ENCODE measurements around the gene GOLIM4.
"Not testable (repeated sequence)": the region's sequence is repeated elsewhere in the genome, so short reads cannot be mapped to it uniquely, and the experiment has no call there.

The GOLIM4 gene

DNA sequence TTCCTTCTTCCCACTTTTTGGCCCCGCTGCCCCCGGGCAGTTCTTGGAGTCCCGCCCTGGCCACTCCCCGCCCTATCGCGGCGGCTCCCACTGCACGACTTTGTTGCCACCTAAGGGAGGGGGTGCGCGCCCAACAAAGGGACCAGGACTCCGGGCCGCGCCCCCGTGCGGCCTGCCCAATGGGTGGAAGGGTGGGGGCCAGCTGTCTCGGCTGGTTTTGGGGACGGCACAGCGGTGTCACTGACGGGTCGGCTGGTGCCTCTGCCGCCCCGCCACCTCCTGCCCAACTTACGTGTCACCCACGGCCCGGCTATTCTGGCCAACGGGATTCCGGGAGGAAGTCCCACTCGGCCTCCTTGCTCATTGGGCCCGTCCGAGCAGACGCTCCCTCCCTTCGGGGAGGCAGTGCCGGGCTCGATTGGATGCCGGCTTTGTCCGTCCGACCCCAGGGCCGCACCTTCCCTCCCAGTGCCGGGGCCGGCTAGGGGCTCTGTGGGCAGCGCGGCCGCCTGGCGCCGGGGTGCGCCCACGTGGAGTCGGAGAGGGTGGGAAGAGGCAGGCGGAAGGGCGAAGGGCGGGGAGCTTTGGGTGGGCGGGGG is at the start of gene GOLIM4:
TSS of gene GOLIM4 (minus strand) at position 314 of the 599 bp plus-strand sequence. CDS start 639 bp downstream, outside the sequence.
- intact Hi-C loops (cut with micrococcal nuclease), result loop anchor here (1.0 to 10.0 kb wide), 3 partner anchors 48 to 1669 kb away; partner anchors contain the start of genes ACTRT3 and TERC
- Mint-ChIP-seq H3K27me3 (no peaks in the 10 kb centered on the region), H3K4me1 (ENCODE audit: low read depth) (peaks cover 21% of the 10 kb centered on the region), H3K36me3 (ENCODE audit: low read depth) (peaks cover 19% of the 10 kb centered on the region), H3K27ac (peak within 1 kb of the TSS; percentile 98), H3K4me3 (peak within 1 kb of the TSS; percentile 92), H3K9me3 (no peaks in the 10 kb centered on the region)

- no peak overlapping the region for H3K27ac Mint-ChIP-seq
- no peaks in the 10 kb centered on the region for H3K27me3 Mint-ChIP-seq
- no peaks in the 10 kb centered on the region for H3K36me3 Mint-ChIP-seq (ENCODE audit: low read depth)
Observed at GRCh38 chr3:168141405-168141998, 45.8 kb upstream of the GOLIM4 start.

DNA sequence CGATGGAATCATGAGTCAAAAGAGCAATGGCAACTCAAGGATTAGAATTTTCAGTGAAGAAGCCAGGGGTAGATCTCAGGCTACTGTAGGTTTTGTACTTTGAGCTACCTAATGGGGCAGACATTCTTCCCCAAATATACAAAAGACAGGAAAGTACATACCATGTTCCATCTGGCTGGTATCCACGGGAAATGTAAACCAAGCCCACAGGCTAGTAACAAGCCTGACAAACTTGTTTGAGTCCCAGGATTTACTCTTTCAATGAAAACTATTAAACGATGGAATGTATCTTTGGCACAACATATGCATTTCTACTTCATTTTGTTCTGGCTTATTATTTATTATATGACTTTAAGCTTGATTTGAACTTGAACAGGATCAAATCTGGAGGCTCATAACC is 44.2 kb upstream of the GOLIM4 start:
- Mint-ChIP-seq H3K27ac (no peak overlapping the region), H3K4me3 (no peak overlapping the region), H3K4me1 (ENCODE audit: low read depth) (peaks cover 7% of the 10 kb centered on the region), H3K9me3 (peaks cover 11% of the 10 kb centered on the region), H3K36me3 (ENCODE audit: low read depth) (no peaks in the 10 kb centered on the region), H3K27me3 (no peaks in the 10 kb centered on the region)
- intact Hi-C loops (cut with micrococcal nuclease), result no loop called here

More at GRCh38 chr3:168141405-168141998, 45.8 kb upstream of the GOLIM4 start:
- Mint-ChIP-seq H3K4me3 (no peak overlapping the region), H3K4me1 (ENCODE audit: low read depth) (peaks cover 7% of the 10 kb centered on the region), H3K9me3 (peaks cover 11% of the 10 kb centered on the region)
- intact Hi-C loops (cut with micrococcal nuclease), result no loop called here

DNA sequence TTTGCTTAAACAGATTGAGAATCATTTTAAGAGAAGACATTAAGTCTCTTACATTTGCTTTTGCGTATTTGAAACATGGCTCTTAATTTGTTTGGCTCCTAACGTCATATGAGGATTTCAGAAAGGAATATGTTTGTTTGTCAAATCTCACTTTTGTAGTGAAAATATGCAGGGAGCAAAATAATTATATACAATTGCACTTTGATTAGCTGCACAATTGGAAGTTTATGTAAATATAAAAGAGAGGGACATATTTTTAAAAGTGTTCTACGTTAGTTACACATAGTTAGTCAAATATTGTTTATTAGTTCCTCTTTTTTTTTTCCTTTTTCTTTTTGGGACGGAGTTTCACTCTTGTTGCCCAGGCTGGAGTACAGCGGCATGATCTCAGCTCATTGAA is 42.7 kb upstream of the GOLIM4 start:
- H3K27ac Mint-ChIP-seq, result no peak overlapping the region
- no peaks in the 10 kb centered on the region for H3K36me3 Mint-ChIP-seq (ENCODE audit: low read depth)
- no peak overlapping the region for H3K4me3 Mint-ChIP-seq
- intact Hi-C loops (cut with micrococcal nuclease), result no loop called here
- no peaks in the 10 kb centered on the region for H3K27me3 Mint-ChIP-seq
- H3K9me3 Mint-ChIP-seq, result peaks cover 3% of the 10 kb centered on the region
- H3K4me1 Mint-ChIP-seq (ENCODE audit: low read depth), result peaks cover 7% of the 10 kb centered on the region

DNA sequence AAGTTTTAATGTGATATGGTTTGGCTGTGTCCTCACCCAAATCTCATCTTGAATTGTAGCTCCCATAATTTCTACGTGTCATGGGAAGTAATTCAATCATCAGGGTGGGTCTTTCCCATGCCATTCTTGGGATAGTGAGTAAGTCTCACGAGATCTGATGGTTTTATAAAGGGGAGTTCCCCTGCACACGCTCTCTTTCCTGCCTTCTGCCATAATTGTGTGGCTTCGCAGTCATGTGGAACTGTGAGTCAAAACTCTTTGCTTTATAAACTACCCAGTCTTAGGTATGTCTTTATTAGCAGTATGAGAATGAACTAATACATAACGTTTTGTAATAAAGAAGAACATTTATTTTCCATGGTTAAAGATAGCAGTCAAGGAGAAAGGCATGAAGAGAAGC is 39.2 kb upstream of the GOLIM4 start:
- Mint-ChIP-seq H3K4me1 (ENCODE audit: low read depth) (no peaks in the 10 kb centered on the region), H3K36me3 (ENCODE audit: low read depth) (no peaks in the 10 kb centered on the region), H3K27ac (no peak overlapping the region), H3K4me3 (no peak overlapping the region), H3K9me3 (peaks cover 8% of the 10 kb centered on the region), H3K27me3 (no peaks in the 10 kb centered on the region)
- intact Hi-C loops (cut with micrococcal nuclease), result no loop called here

DNA sequence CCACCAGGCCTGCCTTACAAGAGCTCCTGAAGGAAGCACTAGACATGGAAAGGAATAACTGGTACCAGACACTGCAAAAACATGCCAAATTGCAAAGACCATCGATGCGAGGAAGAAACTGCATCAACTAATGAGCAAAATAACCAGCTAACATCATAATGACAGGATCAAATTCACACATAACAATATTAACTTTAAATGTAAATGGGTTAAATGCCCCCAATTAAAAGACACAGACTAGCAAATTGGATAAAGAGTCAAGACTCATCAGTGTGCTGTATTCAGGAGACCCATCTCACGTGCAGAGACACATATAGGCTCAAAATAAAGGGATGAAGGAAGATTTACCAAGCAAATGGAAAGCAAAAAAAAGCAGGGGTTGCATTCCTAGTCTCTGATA is 34.5 kb upstream of the GOLIM4 start:
- H3K27ac Mint-ChIP-seq; H3K27me3 Mint-ChIP-seq; H3K4me1 Mint-ChIP-seq (ENCODE audit: low read depth); H3K36me3 Mint-ChIP-seq (ENCODE audit: low read depth); H3K4me3 Mint-ChIP-seq; intact Hi-C loops (cut with micrococcal nuclease): not testable (repeated sequence)
- H3K9me3 Mint-ChIP-seq, result peaks cover 42% of the 10 kb centered on the region

DNA sequence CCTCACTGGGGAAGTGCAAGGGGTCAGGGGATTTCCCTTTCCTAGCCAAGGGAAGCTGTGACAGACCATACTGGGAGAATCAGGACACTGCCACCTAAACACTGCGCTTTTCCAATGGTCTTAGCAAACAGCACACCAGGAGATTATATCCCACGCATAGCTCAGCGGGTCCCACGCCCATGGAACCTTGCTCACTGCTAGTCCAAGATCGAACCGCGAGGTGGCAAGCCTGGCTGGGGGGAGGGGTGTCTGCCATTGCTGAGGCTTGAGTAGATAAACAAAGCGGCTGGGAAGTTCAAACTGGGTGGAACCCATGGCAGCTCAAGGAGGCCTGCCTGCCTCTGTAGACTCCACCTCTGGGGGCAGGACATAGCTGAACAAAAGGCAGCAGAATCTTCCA is 32.7 kb upstream of the GOLIM4 start:
- peaks cover 42% of the 10 kb centered on the region for H3K9me3 Mint-ChIP-seq
- H3K36me3 Mint-ChIP-seq (ENCODE audit: low read depth); intact Hi-C loops (cut with micrococcal nuclease); H3K27me3 Mint-ChIP-seq; H3K4me3 Mint-ChIP-seq; H3K4me1 Mint-ChIP-seq (ENCODE audit: low read depth); H3K27ac Mint-ChIP-seq: not testable (repeated sequence)

GRCh38 chr3:168127466-168127865 is 31.7 kb upstream of the GOLIM4 start:
- H3K36me3 Mint-ChIP-seq (ENCODE audit: low read depth), result no peaks in the 10 kb centered on the region
- intact Hi-C loops (cut with micrococcal nuclease), result no loop called here
- peaks cover 5% of the 10 kb centered on the region for H3K4me1 Mint-ChIP-seq (ENCODE audit: low read depth)
- no peak overlapping the region for H3K27ac Mint-ChIP-seq
- no peaks in the 10 kb centered on the region for H3K27me3 Mint-ChIP-seq
- H3K4me3 Mint-ChIP-seq, result no peak overlapping the region
- peaks cover 42% of the 10 kb centered on the region for H3K9me3 Mint-ChIP-seq

DNA sequence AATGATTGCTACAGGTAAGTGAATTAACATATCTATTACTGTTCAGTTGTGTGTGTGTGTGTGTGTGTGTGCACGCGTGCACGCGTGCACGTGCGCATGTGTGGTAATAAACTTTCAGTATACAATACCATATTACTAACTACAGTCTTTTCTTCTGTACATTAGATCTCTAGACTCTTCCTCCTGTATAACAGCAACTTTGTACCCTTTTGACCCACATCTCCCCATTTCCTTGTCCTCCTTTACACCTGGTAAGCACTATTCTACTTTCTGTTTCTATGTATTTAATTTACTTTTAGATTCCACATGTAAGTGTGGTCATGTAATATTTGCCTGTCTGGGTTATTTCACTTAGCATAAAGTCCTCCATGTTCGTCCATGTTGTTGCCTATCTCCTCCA is 29.1 kb upstream of the GOLIM4 start:
- Mint-ChIP-seq H3K27me3 (no peaks in the 10 kb centered on the region), H3K27ac (no peak overlapping the region), H3K9me3 (peaks cover 32% of the 10 kb centered on the region), H3K4me1 (ENCODE audit: low read depth) (peaks cover 5% of the 10 kb centered on the region), H3K36me3 (ENCODE audit: low read depth) (no peaks in the 10 kb centered on the region), H3K4me3 (no peak overlapping the region)
- intact Hi-C loops (cut with micrococcal nuclease), result no loop called here

- no peaks in the 10 kb centered on the region for H3K36me3 Mint-ChIP-seq (ENCODE audit: low read depth)
- no peak overlapping the region for H3K27ac Mint-ChIP-seq
- no peak overlapping the region for H3K4me3 Mint-ChIP-seq
- intact Hi-C loops (cut with micrococcal nuclease), result no loop called here
- H3K9me3 Mint-ChIP-seq, result peaks cover 27% of the 10 kb centered on the region
- H3K27me3 Mint-ChIP-seq, result no peaks in the 10 kb centered on the region
- peaks cover 5% of the 10 kb centered on the region for H3K4me1 Mint-ChIP-seq (ENCODE audit: low read depth)
Observed at GRCh38 chr3:168124291-168124690, 28.6 kb upstream of the GOLIM4 start.

GRCh38 chr3:168123201-168124176 is 27.8 kb upstream of the GOLIM4 start:
- Mint-ChIP-seq H3K27ac (no peak overlapping the region), H3K4me1 (ENCODE audit: low read depth) (peaks cover 5% of the 10 kb centered on the region), H3K9me3 (peaks cover 19% of the 10 kb centered on the region), H3K36me3 (ENCODE audit: low read depth) (no peaks in the 10 kb centered on the region), H3K4me3 (no peak overlapping the region), H3K27me3 (no peaks in the 10 kb centered on the region)
- intact Hi-C loops (cut with micrococcal nuclease), result no loop called here

GRCh38 chr3:168121184-168122017 is 25.7 kb upstream of the GOLIM4 start:
- no peaks in the 10 kb centered on the region for H3K36me3 Mint-ChIP-seq (ENCODE audit: low read depth)

GRCh38 chr3:168117853-168118313 is 22.2 kb upstream of the GOLIM4 start:
- H3K9me3 Mint-ChIP-seq, result no peaks in the 10 kb centered on the region
- H3K36me3 Mint-ChIP-seq (ENCODE audit: low read depth), result no peaks in the 10 kb centered on the region
- H3K27me3 Mint-ChIP-seq, result no peaks in the 10 kb centered on the region
- no peak overlapping the region for H3K4me3 Mint-ChIP-seq
- H3K4me1 Mint-ChIP-seq (ENCODE audit: low read depth), result no peaks in the 10 kb centered on the region
- intact Hi-C loops (cut with micrococcal nuclease), result no loop called here
- no peak overlapping the region for H3K27ac Mint-ChIP-seq

More at GRCh38 chr3:168121184-168122017, 25.7 kb upstream of the GOLIM4 start:
- no peak overlapping the region for H3K27ac Mint-ChIP-seq
- no peaks in the 10 kb centered on the region for H3K27me3 Mint-ChIP-seq
- peaks cover 5% of the 10 kb centered on the region for H3K4me1 Mint-ChIP-seq (ENCODE audit: low read depth)
- intact Hi-C loops (cut with micrococcal nuclease), result no loop called here
- H3K9me3 Mint-ChIP-seq, result peaks cover 1% of the 10 kb centered on the region
- H3K4me3 Mint-ChIP-seq, result no peak overlapping the region

Data from dendritic cell treated with granulocyte-macrophage colony-stimulating factor and Interleukin-4, amounts not matched to agents 40 ng/mL and 50 ng/mL, for 4 days (primary cell).